ENCODE data around the gene EEFSEC.

EEFSEC gene

DNA sequence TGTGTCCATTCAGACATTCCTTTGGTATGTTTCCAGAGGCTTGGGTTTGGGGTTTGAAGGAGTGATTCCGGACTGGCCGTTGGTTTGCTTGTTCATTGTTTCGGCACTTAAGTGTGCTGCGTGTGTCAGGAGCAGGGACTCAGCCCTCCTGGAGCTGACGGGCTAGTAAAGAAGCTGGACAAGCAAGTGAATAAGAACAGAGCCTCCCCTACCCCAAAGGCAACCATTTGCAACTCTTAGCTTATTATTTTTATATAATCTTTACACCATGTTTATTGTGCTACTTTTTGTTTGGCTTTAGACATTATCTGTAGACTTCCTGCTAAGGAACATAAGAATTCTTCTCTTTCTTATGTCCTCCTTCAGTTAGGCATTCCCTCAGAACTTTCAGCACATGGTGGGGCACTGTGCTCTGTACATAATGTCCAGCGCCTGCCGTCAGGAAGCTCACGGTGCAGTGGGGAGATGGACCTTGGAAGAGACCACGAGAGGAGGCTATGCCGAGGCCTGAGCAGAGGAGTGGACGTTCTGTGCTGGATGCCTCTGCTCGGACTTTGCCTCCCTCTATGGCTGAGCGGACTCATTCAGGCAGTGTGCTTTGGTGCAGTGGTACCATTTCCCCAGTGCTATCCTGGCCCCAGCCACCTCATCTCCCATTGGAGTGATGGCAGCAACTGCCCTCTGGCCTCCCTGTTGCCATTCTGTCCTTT is 65.4 kb downstream of the EEFSEC start:
- no peak for DNase-seq

DNA sequence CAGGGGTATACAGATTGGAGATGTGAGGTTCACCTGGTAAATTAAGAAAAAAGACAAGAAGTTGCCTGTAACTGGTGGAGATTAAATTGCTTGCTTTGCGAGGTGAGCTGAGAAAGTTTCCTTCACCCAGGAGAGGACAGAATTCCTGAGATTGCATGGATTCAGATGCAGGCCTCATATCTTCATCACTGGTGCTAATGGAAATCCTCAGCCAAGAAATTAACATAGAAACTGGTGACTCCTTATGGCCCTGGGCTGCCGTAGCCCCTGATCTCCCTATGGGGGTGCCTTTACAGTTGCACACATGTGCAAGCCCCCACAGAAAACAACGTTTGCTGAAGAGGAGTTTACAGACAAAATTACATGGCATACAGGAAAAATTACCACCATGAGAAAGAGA is 68.0 kb downstream of the EEFSEC start:
- no peak for DNase-seq

DNA sequence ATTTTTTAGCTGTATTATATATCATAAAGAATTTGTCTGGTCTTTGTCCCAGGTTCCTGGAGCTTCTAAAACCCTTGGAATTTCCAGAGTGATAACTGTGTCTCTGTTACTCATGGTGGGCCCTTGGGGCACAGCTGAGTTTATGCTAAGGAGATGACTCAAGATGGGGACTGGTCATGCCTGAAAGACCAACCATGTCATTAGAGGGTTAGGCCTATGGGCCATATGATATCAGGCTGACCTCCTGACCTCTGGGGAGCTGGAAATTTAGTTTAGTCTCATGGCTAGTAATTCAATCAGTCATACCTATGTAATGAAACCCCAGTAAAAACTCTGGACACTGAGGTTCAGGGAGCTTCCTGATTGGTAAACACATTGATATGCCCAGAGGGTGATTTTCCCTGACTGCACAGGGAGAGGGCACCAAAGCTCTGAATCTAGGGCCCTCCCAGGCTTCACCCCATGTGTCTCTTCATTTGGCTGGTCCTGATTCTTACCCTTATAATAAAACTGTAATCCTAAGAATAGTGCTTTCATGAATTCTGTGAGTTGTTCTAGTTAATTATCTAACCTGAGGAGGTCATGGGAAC is 69.6 kb downstream of the EEFSEC start:
- no peak for DNase-seq

DNA sequence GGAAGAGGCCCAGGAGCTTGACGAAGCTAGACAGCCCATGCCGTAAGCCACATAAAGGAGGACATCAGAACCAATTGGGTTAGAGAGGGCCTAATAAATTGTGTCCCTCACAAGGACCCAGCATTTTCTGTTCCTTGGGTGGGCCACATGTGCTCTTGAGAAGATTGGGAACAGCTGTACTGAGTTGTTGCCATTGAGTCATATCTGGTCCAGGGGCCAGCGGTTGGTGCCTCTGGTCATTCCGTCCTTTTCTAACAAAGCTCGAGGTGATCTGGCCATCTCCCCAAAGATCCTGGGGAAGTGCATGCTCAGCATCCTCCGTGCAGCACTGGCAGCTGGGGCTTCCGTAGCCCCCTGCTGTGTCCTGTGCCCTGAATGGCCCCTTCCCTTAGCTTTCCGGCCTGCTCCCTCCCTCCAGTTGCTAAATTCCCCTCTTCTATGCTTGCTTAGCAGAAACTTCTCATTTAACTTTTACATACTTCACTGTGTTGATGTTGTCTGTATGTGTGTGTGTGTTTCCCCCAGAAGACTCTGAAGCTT is 73.0 kb downstream of the EEFSEC start:
- DNase-seq, result no peak

DNA sequence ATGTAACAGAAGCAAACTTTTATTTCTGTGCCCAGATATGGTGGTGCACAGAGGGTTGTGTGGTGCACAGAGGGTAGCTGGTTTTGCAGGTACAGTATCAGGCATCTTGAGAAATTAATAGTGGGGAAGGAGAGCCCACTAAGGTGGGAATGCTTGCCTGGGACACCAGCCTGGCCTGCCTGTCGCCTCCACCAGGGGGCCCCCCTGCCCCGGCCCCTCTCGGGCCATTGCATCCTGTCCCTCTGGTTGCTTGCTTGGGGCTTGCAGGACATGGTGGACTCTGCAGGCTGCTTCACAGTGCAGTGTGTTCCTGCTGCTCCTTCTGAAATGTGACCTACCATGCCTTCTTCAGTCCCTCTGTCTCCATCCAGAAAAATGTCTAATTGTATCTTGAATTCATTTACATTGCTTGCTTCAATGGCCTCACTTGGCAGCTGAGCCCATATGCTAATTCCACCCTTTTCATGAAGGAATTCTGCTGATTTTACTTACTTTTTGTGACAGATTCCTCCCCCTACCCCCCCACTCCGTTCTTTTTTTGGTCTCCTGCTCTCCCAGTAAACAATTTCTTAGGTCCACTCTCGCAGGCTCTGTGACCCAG is 73.6 kb downstream of the EEFSEC start:
- DNase-seq, result no peak

DNA sequence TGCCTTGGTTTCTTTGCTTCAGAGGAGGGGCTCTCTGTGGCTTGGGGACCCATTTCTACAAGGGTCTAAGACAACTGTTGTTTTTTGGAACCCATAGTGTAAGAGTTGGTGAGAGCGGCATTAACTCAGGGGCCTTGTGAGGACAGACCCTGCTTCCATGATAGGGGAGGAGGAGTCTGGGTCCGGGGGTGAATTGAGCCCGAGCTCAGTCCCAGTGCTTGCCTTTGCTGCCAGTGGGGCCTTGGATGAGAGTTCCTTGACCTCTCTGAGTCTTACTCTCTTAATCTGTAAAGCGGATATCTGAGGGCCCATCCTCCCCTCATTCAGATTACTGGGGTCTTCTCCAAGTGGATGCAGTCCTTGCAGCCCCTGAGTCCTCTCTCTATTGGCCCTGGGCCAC is 74.2 kb downstream of the EEFSEC start:
- DNase-seq, result no peak

DNA sequence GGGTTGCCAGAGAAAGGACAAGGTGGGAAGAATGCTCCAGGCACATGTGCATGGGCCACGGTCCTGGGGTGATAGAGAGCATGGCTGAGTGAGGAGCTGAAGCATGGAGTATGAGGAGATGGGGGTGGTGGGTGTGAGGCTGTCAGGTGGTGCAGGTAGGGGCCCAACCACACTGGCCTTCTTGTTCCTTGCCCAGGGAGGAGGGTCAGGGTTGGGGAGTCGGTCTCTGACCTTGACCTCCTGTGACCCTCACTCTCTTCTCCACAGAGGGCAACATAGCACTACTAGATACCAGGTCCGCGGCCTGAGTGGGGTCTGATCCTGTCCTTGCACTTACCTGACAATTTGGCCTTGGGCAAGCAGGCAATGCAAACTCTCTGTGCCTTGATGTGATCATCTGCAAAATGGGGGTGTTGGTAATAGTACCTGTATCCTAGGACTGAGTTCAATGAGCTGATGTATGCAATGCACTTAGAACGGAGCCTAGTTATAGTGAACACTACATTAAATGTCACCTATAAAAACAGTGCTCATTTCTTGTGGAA is 75.2 kb downstream of the EEFSEC start:
- no peak for DNase-seq

DNA sequence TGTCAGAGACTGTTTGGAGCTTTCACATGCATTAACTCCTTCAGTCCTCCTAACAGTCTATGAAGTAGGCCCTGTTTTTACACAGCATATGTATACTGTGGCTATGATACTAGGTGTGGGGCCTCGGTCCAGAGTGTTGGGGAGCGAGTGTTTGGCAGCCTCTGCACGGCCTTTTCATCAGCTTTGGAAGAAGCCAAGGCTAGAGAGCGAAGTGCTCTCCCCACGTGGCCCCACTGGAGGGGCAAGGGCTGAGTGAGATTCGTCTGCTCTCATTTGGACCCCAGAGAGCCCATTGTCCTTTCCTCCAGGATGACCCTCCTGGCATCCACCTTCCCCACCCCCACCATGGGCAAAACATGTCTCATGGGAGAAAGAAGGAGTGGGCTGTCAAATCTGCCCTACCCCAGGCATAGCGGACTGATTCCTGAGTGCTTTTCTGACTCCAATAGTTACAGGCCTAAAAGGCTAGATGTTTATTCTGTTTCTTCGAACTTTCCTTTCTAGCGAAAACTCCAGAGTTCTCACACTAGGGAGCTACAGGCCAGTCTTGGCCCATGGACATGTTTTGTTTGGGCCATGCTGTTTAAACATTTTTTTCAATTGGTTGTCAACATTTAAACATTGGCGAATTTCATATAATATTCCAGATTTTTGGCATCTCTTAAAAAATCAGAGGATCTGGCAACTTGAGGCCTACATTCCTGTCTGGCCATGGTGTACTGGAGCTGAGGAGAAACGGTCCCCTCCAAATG is 76.0 kb downstream of the EEFSEC start:
- no peak for DNase-seq

DNA sequence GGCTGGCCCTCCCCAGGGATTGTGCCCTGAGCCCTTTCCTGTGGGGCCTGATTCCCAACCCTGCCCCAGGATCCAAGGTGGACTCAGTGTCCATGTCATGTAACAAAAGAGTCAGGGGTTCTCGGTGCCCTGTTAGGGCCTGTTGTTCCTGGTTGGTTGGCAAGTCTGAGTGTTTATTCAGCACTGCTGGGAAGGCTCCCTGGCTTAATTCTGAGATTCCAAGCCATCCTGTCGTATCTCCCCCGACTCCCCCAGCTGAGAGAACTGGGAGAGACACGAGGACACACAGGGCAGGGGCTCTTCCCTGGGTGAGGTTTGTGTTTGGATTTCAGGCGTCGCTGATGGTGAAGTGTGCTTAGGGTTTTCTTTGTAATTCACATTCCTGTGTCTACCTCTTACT is 78.3 kb downstream of the EEFSEC start:
- no peak for DNase-seq

DNA sequence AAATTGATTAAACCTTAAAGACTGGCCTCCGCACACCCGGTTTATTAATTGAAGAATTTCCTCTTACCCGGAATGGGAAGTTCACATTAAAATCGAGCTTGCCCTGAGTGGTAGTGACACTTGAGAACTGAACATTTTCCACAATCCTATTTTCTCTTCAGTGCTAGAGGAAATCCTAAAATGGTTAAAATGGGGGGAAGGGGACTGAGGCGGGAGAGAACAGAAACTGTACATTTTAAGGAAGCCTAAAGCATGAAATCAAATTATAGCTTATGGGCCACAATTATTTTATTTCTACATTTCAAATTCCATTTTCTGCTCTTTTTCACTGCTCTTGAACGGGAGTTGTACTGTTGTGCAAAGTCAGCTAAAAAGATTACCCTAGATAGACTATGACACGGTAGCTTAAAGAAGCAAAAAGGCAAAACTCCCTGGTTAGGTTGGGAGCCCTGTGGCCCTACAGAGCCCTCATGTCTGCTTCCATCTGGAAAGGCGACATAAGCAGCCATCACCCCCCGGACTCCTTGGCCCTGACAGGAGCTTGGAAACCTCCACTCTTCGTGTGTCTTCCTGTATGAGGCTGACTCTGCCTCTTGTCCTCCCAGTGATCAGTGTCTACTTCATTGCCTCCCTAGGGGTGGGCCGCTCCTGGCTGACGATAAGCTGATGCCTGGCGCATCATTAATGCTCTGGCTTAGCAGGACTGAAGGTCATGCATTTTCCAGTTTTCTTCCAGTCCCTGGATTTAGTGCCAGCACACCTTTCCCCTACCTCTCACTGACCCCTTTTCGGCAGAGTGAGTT is 79.3 kb downstream of the EEFSEC start:
- no peak for DNase-seq

DNA sequence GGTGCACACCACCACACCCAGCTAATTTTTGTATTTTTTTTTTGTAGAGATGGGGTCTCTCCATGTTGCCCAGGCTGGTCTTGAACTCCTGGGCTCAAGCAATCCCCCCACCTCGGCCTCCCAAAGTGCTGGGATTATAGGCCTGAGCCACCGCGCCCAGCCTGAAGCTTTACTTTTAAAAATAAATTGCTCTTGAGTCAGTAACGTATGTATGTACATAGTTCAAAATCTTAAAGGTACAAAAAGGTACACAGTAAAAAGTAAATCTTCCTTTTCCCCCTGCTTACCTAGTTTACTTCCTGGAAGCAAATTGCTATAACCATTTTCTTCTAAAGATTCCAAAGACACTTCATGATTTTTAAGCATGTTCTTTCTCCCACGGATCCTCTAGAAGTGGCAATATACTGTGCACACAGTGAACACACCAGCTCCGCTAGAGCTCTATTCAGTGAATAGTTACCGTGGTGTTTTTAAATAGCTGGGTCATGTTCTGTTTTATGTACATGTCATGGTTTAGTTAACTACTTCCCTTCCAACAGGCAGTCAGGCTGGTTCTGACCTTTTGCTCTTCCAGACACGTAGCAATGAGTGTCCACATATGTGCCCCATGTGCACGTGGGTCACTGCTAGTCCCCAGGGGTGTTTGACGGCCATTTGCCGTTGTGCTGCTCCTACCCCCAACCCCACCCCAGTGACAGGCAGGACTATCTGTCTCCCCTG is 82.1 kb downstream of the EEFSEC start:
- DNase-seq, result peak; percentile 27

DNA sequence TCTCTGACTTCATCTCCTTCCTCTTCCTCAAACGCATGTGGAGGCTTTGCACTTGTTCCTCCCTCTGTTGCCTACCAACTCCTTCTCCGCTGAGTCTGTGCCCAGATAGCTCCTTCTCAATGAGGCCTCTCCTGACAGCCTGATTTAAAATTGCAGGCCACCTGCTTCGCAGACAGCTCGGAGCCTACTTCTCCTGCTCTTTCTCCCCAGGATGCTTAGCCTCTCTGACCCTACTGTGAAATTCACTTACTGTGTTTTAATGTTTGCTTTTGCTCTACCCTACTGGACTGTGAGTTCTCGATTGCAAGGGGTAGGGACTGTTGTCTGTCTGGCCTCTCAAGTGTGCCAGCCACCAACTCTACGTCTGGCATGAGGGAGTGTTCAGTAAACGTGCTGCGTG is 83.4 kb downstream of the EEFSEC start:
- DNase-seq, result peak; percentile 49

DNA sequence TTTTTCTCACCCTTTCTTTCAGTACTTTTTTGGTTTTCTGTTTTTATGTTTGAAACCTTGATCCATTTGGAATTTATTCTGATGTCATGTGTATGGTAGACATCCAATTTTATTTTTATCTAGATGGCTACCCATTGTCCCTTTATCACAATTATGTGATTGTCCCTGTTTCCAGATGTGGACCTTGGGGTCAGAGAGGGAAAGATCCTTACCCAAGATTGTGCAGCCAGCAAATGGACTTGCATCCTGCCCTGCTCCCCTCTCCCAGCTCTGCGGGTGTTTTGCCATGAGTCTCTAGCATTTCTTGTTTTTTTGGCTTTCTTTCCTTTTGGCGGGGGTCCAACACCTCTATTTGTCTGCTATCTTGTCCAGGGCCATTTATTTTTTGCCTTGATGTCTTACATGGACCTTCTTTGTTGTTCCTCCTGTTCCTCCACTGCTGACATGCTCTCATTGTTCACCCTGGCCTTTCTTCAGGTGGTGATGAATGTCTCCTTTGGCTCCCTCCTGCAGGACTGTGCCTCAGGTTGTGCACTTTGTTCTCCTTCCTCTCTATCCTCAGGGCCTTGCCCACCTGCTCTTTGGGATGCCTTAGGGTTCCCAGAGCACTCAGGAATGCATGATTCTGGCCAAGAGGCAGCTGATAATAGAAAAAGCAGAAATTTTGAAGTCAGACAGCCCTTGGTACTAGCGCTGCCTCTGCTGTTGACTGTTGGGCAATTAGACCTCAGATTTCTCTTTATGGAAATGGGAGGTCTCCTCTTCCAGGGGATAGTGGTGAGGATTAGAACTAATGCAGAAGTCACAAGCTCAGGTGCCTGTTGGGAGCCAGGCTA is 84.3 kb downstream of the EEFSEC start:
- DNase-seq, result peak; percentile 28

DNA sequence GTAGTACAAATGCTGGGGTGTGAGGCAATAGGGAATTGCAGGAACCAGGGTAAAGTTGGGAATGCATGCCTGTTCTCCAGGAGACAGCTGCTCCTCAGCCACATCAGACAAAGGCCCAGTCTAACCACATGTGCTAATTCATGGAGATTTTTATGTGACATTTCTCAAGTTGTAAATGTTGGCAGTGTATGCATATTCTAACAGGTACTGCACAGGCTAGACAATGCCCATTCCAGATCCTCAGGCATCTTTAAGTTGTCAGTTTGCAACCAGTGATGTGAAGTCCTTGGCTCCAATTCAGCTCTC is 84.9 kb downstream of the EEFSEC start:
- DNase-seq, result no peak

DNA sequence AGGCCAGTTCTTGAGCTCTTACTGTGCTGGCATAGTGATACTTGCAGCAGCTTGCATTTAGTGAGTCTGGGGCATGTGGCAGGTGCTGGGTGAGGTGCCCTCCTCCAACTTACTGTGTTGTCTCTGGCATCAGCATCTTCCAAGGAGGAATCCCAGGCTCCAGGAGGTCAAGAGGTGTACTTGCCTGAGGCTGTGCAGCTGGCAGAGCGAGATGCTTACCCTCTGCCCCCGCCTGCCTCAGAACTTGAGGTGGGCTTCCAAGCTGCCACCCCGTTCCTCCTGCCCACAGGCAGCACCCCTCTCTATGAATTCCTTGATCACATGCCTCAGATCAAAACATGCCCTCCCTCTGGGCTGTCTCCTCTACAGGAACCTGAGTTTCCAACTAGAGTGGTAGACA is 86.0 kb downstream of the EEFSEC start:
- no peak for DNase-seq

DNA sequence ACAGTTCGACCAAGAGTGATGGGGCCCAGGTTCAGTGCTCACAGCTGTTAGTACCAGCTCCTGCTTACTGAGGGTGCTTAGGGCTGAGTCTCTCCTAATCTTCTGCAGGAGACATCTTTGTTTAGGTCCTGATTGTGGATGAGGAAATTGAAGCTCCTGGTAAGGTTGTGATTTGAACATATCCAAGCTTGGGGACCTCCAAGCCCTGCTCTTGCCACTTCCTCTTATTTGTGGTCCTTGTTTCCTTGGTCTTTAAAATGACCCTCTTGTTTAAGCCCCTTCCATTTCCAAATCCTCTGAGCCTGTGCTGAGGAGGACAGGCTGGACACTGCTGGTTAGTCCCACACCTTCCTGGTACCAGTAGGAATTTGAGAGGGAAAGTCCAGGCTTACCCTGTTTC is 87.0 kb downstream of the EEFSEC start:
- DNase-seq, result no peak

DNA sequence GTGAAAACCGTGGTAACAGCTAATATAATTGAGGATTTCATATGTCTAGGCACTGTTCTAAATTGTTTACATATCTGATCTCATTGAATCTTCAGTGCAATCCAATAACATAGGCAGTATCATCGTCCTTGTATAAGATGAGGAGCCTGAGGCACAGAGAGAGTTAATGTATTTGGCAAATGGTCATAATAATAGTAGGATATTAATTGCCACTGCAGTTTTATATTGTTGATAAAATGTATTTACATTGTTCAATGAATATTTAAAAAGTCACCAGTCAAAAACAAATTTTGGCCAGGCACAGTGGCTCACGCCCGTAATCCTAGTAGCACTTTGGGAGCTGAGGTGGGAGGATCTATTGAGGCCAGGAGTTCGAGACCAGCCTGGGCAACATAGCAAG is 88.5 kb downstream of the EEFSEC start:
- no peak for DNase-seq

DNA sequence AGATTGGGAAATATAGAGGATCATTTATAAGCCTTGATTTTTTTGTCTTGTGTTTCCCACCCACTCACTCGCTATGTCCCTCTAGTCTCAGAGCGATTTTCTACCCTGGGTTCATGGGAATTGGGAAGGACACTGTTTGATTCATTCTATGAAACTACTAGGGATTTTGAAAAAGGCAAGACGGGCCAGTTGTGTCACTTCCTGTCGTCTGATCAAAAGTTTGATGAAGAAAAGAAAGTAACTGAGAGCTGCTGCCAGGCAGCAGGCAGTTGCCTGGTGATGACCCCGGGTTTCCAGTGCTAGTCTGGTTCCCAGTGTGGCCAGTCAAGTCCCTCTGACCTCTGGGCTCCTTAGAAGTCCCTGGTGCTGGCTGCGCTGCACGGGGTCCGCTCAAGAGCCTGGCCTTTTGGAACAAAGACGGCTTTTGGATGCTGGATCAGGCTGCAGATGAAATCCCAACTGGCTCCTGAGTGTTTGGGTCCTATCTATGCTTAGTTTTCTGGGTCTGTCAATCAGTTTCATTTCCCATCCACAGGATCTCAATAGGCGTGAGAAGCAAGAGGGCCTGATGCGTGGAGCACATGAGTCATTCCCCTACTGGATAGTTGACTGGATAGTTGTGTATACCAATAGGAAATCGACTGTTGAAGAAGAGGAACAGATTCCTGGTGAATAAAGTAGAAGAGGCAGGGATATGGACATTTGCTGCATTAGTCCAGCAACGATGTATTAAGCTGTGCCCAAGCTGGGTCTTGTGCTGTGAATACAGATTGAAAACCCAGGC is 89.7 kb downstream of the EEFSEC start:
- DNase-seq, result no peak

DNA sequence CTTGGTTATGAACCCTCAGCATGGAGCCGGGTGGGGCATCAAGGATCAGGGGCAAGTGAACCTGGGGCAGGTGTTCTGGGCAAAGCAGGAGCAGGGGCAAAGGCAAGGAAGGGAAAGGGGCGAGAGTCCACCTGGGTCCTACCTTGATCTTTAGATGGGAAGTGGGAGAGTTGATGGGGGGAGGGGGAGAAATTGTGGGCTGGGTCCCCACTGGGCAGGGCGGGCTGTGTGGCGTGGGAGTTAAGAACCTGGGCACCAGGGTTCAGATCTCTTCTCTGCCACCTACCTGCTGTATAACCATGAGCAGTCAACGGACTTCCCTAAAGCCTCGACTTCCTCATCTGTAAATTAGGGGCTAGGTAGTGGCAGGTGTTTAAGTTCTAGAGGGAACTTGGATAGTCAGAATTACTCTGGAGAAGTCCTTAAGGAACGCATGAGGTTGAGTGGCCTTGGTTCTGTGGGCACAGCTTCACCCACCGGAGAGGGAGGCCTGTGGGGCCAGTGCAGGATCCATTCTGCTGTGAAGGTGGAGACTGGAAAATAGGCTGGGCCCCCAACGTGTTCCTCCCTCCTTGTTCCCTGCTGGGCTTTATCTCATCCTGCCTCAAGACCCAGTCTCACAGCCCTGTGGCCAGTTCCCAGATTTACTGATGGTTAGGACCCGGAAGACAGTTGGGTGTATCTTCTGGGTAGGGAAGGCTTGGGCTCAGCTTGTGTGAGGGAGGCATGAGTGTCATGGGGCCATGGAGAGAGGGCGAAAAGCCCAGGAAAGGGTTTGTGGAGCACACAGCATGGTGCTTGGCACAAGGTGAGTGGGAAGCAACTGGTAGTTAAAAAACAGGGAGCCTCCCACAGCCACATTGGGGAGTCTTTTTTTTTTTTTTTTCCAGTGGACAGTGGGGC is 90.6 kb downstream of the EEFSEC start:
- DNase-seq, result no peak

Data from NCI-H2029 (cell line).